OCI-LY7 (cell line): ENCODE measurements around the gene GPATCH3. TPM values are rescaled to one million over a fixed set of nuclear protein-coding genes. Genes with fewer than 3 reads are reported as not detected.

Experiments used
- Bru-seq: library from RNA; stranded (reverse); fragments of 400-500 nt; gene quantifications from one replicate; lab custom pipeline; 2021; lab: Mats Ljungman, UMichigan
- BruChase-seq, 2 experiments: library from RNA; stranded (reverse); fragments of 400-500 nt; gene quantifications; one replicate each; lab custom pipeline; 2021; lab: Mats Ljungman, UMichigan
- BruUV-seq: library from RNA; stranded (reverse); fragments of 400-500 nt; replicated peaks from 2 replicates; lab custom pipeline; 2021; lab: Mats Ljungman, UMichigan
- CTCF ChIA-PET: fragments of 300-600 bp; sonication (Branson Sonifier 250); formaldehyde crosslinking; loops from one replicate; lab custom pipeline; 2022; ENCODE audit warnings: antibody characterized with exemption; ENCODE audit not compliant: unreplicated experiment; lab: Charles Lee
- POLR2A ChIA-PET: fragments of 300-600 bp; sonication (Branson Sonifier 250); formaldehyde crosslinking; loops from one replicate; lab custom pipeline; 2022; ENCODE audit warnings: antibody characterized with exemption; lab: Charles Lee
- DNase-seq: peaks from one replicate; pipeline ENCODE4 v3.0.0-alpha.2; 2015; ENCODE audit warnings: low spot score
- H2AFZ ChIP-seq: fragments of 200-600 bp; sonication (generic), shearing (Covaris generic); 2 replicates; pipeline ENCODE4 v1.6.1; 2014; ENCODE audit warnings: mild to moderate bottlenecking, antibody characterized with exemption, low read length, moderate library complexity
- H3K27ac ChIP-seq: fragments of 200-600 bp; sonication (generic); 2 replicates; pipeline ENCODE4 v1.5.1; 2014; ENCODE audit warnings: mixed run types, low read depth, mild to moderate bottlenecking, moderate library complexity, low read length, inconsistent platforms; ENCODE audit not compliant: poor library complexity, severe bottlenecking
- H3K36me3 ChIP-seq: fragments of 200-600 bp; sonication (generic); 2 replicates; pipeline ENCODE4 v1.6.1; 2014; ENCODE audit warnings: mild to moderate bottlenecking, antibody characterized with exemption, low read length, moderate library complexity, mixed read lengths; ENCODE audit not compliant: insufficient read depth
- H3K4me1 ChIP-seq: fragments of 200-600 bp; sonication (generic); 2 replicates; pipeline ENCODE4 v1.5.1; 2014; ENCODE audit warnings: mild to moderate bottlenecking, low read length; ENCODE audit not compliant: insufficient read depth, poor library complexity, severe bottlenecking
- H3K4me2 ChIP-seq: fragments of 200-600 bp; sonication (generic); 2 replicates; pipeline ENCODE4 v1.6.1; 2014; ENCODE audit warnings: mild to moderate bottlenecking, low read length
- H3K4me3 ChIP-seq: fragments of 200-600 bp; sonication (generic); 2 replicates; pipeline ENCODE4 v1.5.1; 2014; ENCODE audit warnings: mild to moderate bottlenecking, low read depth, low read length; ENCODE audit not compliant: poor library complexity, severe bottlenecking
- H3K79me2 ChIP-seq: fragments of 200-600 bp; sonication (generic); 2 replicates; pipeline ENCODE4 v1.6.1; 2016; ENCODE audit warnings: low read depth, mild to moderate bottlenecking, low read length, moderate library complexity, mixed read lengths; ENCODE audit not compliant: insufficient read depth
- H3K9me2 ChIP-seq: fragments of 200-600 bp; sonication (generic); 2 replicates; pipeline ENCODE4 v1.6.1; 2016; ENCODE audit warnings: mild to moderate bottlenecking, low read length, mixed read lengths; ENCODE audit not compliant: insufficient read depth
- H3K9me3 ChIP-seq: fragments of 200-600 bp; sonication (generic); 2 replicates; pipeline ENCODE4 v1.6.1; 2014; ENCODE audit warnings: mild to moderate bottlenecking, mixed run types, low read length, mixed read lengths
- H4K20me1 ChIP-seq: fragments of 200-600 bp; sonication (generic); 2 replicates; pipeline ENCODE4 v1.6.1; 2014; ENCODE audit warnings: mild to moderate bottlenecking, antibody characterized with exemption, low read length, moderate library complexity, mixed read lengths; ENCODE audit not compliant: insufficient read depth
- EZH2phosphoT487 ChIP-seq: fragments of 200-600 bp; sonication (generic); IDR thresholded peaks from 2 replicates; pipeline ENCODE4 v1.6.1; 2018; ENCODE audit warnings: low read depth, borderline replicate concordance, mild to moderate bottlenecking, mixed run types, antibody characterized with exemption, low read length, moderate library complexity, mixed read lengths
- intact Hi-C: fragments of 100-400 bp; cut with micrococcal nuclease; formaldehyde crosslinking; loops from one replicate; pipeline ENCODE4 v1.10.0; 2022; ENCODE audit not compliant: unreplicated experiment
- long read RNA-seq: library from polyadenylated mRNA; stranded (forward); transcript quantifications from one replicate; pipeline ENCODE4 v2.0.0, GENCODE V29; 2022
- total RNA-seq, 2 experiments: library from RNA; depleted of rRNA in 1 of 2; stranded (reverse); fragments of >200 nt in 1 of 2; shearing (Covaris generic) in 1 of 2; gene quantifications; 2 replicates each; pipeline ENCODE4 v1.2.3, GENCODE V29; 2014 to 2022
- TF ChIP-seq, protein P1 (sequence below): fragments of 200-600 bp; sonication (generic); conservative IDR thresholded peaks from 2 replicates; pipeline ENCODE4 v1.5.1; 2014; ENCODE audit warnings: mild to moderate bottlenecking, antibody characterized with exemption, low read length, moderate library complexity, mixed read lengths

Gene GPATCH3
- total RNA-seq (2014; rRNA removed; shearing (Covaris generic)) (9.2 and 13.8 TPM in 2 replicates), total RNA-seq (2022) (15.2 and 17.4 TPM in 2 replicates), Bru-seq, nascent RNA (percentile 65 among the genes with signal in this experiment), BruChase-seq, experiment 1, labeled RNA remaining after a 6-hour chase (percentile 59 among the genes with signal in this experiment), BruChase-seq, experiment 2, labeled RNA remaining after a 2-hour chase (percentile 68 among the genes with signal in this experiment)
- long read RNA-seq, transcript GPATCH3-201 (7 exons, 2,123 nt): major isoform, 21 of 25 reads
- long read RNA-seq, partial matches to known transcripts: 3 of 25 reads
- long read RNA-seq, other reads (novel, unspliced or antisense): 1 of 25 reads

DNA sequence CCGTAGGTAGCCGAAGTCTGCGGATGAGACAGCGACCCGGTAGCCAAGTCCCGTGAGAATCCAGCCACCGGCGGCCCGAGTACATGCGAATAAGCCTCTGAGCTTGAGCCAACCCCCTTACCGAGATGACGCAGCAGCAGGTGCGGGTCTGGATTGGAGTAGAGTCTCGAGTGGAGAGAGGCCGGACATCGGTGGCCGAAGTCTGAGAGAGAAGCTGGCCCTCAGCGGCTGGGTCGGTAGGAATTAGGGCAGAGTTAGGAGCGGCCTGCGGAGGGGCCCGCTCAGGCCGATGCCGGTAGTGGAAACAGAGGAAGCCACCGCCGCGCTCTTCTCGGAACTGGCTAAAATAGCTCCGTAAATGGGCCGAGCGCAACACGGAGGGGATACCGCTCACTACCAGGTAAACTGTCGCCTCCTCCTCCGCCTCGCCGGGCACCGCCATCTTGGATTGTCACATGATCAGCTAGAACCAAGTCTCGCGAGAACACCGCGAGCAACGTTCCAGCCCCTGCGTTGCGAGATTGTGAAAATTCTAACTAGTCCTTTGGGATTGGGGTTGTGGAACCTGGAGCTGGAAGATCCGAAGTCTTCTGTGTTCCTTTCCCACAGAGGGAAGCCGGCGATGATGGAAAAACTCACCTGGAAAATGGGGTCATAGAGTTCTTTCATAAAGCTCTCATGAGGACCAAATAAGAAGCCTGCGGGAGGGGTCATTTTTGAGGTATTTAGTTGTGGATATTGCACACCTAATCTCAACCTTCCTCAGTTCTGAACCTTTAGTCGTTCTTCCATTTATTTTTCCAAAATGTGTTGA is at the start of gene GPATCH3:
TSS of gene GPATCH3 (minus strand) at position 467 of the 814 bp plus-strand sequence. CDS start at position 442, 25 bp downstream.
- peaks cover 16% of the 10 kb centered on the region for H3K4me1 ChIP-seq
- ChIA-PET POLR2A (interaction anchor here (0.6 to 3.4 kb wide), 11 partner anchors 9 to 359 kb away, joined by 3 to 22 read pairs (median 3); partner anchors contain the start of genes GPN2 and NUDC), CTCF (interaction anchor here (1.0 to 1.2 kb wide), 2 partner anchors 10 to 144 kb away, joined by 3 to 4 read pairs; partner anchors contain the start of gene GPN2)
- TSS peak; percentile 83 for BruUV-seq
- peak within 1 kb of the TSS; percentile 99 for H2AFZ ChIP-seq
- TF ChIP-seq EZH2phosphoT487: no peak
- TF ChIP-seq, protein P1, sequence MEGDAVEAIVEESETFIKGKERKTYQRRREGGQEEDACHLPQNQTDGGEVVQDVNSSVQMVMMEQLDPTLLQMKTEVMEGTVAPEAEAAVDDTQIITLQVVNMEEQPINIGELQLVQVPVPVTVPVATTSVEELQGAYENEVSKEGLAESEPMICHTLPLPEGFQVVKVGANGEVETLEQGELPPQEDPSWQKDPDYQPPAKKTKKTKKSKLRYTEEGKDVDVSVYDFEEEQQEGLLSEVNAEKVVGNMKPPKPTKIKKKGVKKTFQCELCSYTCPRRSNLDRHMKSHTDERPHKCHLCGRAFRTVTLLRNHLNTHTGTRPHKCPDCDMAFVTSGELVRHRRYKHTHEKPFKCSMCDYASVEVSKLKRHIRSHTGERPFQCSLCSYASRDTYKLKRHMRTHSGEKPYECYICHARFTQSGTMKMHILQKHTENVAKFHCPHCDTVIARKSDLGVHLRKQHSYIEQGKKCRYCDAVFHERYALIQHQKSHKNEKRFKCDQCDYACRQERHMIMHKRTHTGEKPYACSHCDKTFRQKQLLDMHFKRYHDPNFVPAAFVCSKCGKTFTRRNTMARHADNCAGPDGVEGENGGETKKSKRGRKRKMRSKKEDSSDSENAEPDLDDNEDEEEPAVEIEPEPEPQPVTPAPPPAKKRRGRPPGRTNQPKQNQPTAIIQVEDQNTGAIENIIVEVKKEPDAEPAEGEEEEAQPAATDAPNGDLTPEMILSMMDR: no peak
- peak within 1 kb of the TSS; percentile 83 for H3K4me2 ChIP-seq
- H3K36me3 ChIP-seq: peaks cover 14% of the 10 kb centered on the region; the same call in 1 of the 2 replicates
- peak; percentile 95 for DNase-seq
- peaks cover 17% of the 10 kb centered on the region for H3K79me2 ChIP-seq
- peak within 1 kb of the TSS; percentile 91 for H3K4me3 ChIP-seq
- H3K27ac ChIP-seq: peak within 1 kb of the TSS; percentile 43
- intact Hi-C loops: no loop called here
- no peaks in the 10 kb centered on the region for H3K9me3 ChIP-seq
- no peaks in the 10 kb centered on the region for H4K20me1 ChIP-seq
- H3K9me2 ChIP-seq: no peaks in the 10 kb centered on the region

GRCh38 chr1:26949926-26950319 is 49.7 kb upstream of the GPATCH3 start:
- Histone ChIP-seq H4K20me1 (no peaks in the 10 kb centered on the region), H3K4me2 (no peak overlapping the region), H3K79me2 (no peaks in the 10 kb centered on the region), H3K9me3 (no peaks in the 10 kb centered on the region), H3K9me2 (no peaks in the 10 kb centered on the region), H3K4me3 (no peak overlapping the region), H3K27ac (no peak overlapping the region), H3K4me1 (no peaks in the 10 kb centered on the region), H3K36me3 (peaks cover 25% of the 10 kb centered on the region), H2AFZ (no peak overlapping the region)
- POLR2A ChIA-PET: no interaction called here
- TF ChIP-seq EZH2phosphoT487: no peak
- TF ChIP-seq, protein P1: no peak
- intact Hi-C loops: no loop called here
- CTCF ChIA-PET: no interaction called here
- BruUV-seq: no TSS peak
- no peak for DNase-seq
